ENCODE measurements around the gene PLCD1.

DNA sequence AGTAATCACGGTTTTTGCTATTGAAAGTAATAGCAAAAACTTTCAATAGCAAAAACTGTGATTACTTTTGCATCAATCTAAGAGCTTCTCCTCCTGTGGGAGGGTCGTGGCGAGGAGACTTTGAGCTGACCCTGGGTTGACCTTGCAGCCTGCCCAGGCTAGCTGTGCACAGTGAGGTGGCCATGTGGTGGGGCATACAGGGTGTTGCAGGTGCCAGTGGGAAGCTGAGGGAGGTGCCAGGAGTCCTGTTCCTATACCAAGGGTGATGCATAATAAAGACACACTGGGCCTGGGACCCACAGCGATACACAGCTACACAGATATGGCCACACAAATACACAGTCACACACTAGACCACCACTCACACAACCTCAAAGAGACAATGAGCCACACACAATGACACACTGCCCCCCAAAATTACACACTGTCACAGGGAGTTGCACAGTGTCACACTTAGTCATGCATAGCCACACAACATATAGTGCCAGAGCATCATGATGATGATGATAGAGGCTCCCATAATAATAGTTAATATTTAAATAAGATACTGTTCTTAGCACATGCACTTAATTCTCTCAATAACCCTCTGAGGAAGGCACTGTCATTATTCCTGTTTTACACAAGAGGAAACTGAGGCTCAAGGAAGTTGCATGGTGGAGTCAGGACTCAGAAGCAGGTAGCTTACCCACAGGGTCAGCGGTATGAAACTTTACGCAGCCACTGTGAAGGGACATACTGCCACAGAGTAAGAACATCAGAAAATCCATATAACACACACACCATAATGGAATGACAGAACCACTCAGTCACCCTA, 6.3 kb downstream of the PLCD1 start:
- TF ChIP-seq EP300 (IDR thresholded peaks at IDR 0.05) (no peak), POLR2A (IDR thresholded peaks at IDR 0.05) (no peak)
- TF ChIP-seq, protein P1, sequence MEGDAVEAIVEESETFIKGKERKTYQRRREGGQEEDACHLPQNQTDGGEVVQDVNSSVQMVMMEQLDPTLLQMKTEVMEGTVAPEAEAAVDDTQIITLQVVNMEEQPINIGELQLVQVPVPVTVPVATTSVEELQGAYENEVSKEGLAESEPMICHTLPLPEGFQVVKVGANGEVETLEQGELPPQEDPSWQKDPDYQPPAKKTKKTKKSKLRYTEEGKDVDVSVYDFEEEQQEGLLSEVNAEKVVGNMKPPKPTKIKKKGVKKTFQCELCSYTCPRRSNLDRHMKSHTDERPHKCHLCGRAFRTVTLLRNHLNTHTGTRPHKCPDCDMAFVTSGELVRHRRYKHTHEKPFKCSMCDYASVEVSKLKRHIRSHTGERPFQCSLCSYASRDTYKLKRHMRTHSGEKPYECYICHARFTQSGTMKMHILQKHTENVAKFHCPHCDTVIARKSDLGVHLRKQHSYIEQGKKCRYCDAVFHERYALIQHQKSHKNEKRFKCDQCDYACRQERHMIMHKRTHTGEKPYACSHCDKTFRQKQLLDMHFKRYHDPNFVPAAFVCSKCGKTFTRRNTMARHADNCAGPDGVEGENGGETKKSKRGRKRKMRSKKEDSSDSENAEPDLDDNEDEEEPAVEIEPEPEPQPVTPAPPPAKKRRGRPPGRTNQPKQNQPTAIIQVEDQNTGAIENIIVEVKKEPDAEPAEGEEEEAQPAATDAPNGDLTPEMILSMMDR (IDR thresholded peaks at IDR 0.05), result no peak
